ENCODE measurements around the gene CASZ1.

The CASZ1 gene

DNA sequence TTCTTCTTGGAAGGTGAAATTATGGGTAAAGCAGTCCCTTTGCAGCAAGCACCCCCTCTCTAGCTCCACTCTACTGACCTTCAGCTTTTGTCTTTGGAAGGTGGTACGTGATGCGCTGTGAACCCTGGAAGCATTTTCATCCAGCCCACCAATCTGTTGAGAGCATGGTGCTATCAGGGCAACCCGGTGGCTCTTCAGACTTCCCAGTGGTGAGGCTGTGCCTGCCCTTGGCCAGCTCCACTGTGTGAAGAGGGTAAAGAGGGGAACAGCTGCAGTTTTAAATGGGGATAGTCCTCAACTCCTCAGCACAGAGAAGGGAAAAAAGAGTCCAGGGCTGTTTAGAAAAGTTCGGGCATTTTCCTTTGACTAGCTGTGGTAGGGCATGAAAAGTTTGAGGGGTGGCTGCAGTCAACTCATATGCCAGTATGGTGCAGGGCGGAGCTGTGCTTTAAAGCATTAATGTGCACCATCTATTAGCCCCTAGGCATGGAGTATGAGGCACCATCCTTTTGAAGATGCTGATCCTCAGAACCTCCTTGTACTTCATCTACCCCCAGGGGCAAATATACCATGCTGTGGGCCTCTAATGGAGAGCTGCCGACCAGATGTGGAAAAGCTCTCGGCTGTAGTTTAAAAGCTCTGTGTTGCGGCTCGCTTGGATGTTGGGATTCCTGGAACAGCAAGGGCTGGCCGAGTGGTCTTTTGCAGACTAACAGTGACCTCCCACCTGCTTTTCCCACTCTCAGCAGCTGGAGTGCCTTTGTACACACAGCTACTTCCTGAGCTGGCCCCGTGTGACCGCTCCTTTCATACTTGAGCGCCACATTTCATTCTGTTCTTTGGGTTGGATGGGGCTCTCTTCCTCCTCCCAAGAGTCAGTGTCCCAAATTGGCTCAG lies 198.7 kb downstream of the CASZ1 start:
- Histone ChIP-seq H3K9ac (ENCODE audit: low read length) (no peak overlapping the region), H3K4me3 (ENCODE audit: insufficient read depth, low read length, poor library complexity, severe bottlenecking) (no peak overlapping the region), H2AFZ (ENCODE audit: low read depth, low read length, severe bottlenecking) (no peak overlapping the region), H3K36me3 (ENCODE audit: low read length) (no peaks in the 10 kb centered on the region), H3K27me3 (ENCODE audit: low read length) (no peaks in the 10 kb centered on the region), H3K79me2 (ENCODE audit: insufficient read depth, low read length) (no peaks in the 10 kb centered on the region), H3F3A (ENCODE audit: insufficient read depth) (no peaks in the 10 kb centered on the region), H4K20me1 (ENCODE audit: low read depth, low read length) (no peaks in the 10 kb centered on the region), H3K27ac (ENCODE audit: low read depth, low read length) (no peak overlapping the region), H3K9me3 (ENCODE audit: insufficient read depth, low read length) (no peaks in the 10 kb centered on the region), H3K9me2 (replicated peaks; ENCODE audit: insufficient read depth, low read length) (no peaks in the 10 kb centered on the region), H3K4me2 (ENCODE audit: low read depth, low read length, poor library complexity, severe bottlenecking) (no peak overlapping the region)
- TF ChIP-seq, protein P1, sequence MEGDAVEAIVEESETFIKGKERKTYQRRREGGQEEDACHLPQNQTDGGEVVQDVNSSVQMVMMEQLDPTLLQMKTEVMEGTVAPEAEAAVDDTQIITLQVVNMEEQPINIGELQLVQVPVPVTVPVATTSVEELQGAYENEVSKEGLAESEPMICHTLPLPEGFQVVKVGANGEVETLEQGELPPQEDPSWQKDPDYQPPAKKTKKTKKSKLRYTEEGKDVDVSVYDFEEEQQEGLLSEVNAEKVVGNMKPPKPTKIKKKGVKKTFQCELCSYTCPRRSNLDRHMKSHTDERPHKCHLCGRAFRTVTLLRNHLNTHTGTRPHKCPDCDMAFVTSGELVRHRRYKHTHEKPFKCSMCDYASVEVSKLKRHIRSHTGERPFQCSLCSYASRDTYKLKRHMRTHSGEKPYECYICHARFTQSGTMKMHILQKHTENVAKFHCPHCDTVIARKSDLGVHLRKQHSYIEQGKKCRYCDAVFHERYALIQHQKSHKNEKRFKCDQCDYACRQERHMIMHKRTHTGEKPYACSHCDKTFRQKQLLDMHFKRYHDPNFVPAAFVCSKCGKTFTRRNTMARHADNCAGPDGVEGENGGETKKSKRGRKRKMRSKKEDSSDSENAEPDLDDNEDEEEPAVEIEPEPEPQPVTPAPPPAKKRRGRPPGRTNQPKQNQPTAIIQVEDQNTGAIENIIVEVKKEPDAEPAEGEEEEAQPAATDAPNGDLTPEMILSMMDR (IDR thresholded peaks at IDR 0.05; ENCODE audit: insufficient read depth, low read length, poor library complexity, severe bottlenecking), result no peak
- no peak for TF ChIP-seq EZH2phosphoT487 (conservative IDR thresholded peaks at IDR 0.05; ENCODE audit: low read length)

DNA sequence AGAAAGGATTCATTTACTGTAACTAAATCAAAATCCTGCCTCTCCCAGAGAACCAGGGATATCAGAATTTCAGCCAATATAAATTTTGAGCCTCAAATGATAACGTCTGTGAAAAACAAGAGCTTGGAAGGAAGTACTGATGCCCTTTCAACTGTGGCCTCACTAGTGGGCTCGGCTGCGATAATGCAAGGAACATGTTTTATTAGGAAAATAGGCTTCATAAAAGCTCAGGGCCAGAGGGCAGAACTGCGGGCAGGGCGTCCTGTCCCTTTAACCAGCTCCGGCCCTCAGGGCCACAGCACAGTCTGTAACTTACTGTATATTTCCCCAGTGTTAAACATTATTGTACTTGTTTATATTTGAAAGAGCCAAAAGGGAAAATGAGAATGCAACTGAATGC lies 199.7 kb downstream of the CASZ1 start:
- Histone ChIP-seq H3K4me2 (ENCODE audit: low read depth, low read length, poor library complexity, severe bottlenecking) (no peak overlapping the region), H3K36me3 (ENCODE audit: low read length) (no peaks in the 10 kb centered on the region), H3K27me3 (ENCODE audit: low read length) (no peaks in the 10 kb centered on the region), H4K20me1 (ENCODE audit: low read depth, low read length) (no peaks in the 10 kb centered on the region), H3K4me3 (ENCODE audit: insufficient read depth, low read length, poor library complexity, severe bottlenecking) (no peak overlapping the region), H3K27ac (ENCODE audit: low read depth, low read length) (no peak overlapping the region), H2AFZ (ENCODE audit: low read depth, low read length, severe bottlenecking) (no peak overlapping the region), H3K79me2 (ENCODE audit: insufficient read depth, low read length) (no peaks in the 10 kb centered on the region), H3F3A (ENCODE audit: insufficient read depth) (no peaks in the 10 kb centered on the region), H3K9me3 (ENCODE audit: insufficient read depth, low read length) (no peaks in the 10 kb centered on the region), H3K9ac (ENCODE audit: low read length) (no peak overlapping the region), H3K9me2 (replicated peaks; ENCODE audit: insufficient read depth, low read length) (no peaks in the 10 kb centered on the region)
- TF ChIP-seq, protein P1 (IDR thresholded peaks at IDR 0.05; ENCODE audit: insufficient read depth, low read length, poor library complexity, severe bottlenecking), result no peak
- TF ChIP-seq EZH2phosphoT487 (conservative IDR thresholded peaks at IDR 0.05; ENCODE audit: low read length), result no peak

- Histone ChIP-seq H3K36me3 (ENCODE audit: low read length) (no peaks in the 10 kb centered on the region), H3K4me3 (ENCODE audit: insufficient read depth, low read length, poor library complexity, severe bottlenecking) (no peak overlapping the region), H3K9me3 (ENCODE audit: insufficient read depth, low read length) (no peaks in the 10 kb centered on the region), H3K27ac (ENCODE audit: low read depth, low read length) (no peak overlapping the region), H3K9ac (ENCODE audit: low read length) (no peak overlapping the region), H2AFZ (ENCODE audit: low read depth, low read length, severe bottlenecking) (no peak overlapping the region), H3K79me2 (ENCODE audit: insufficient read depth, low read length) (no peaks in the 10 kb centered on the region), H4K20me1 (ENCODE audit: low read depth, low read length) (no peaks in the 10 kb centered on the region), H3K4me2 (ENCODE audit: low read depth, low read length, poor library complexity, severe bottlenecking) (no peak overlapping the region), H3F3A (ENCODE audit: insufficient read depth) (no peaks in the 10 kb centered on the region), H3K9me2 (replicated peaks; ENCODE audit: insufficient read depth, low read length) (no peaks in the 10 kb centered on the region), H3K27me3 (ENCODE audit: low read length) (no peaks in the 10 kb centered on the region)
- TF ChIP-seq, protein P1 (IDR thresholded peaks at IDR 0.05; ENCODE audit: insufficient read depth, low read length, poor library complexity, severe bottlenecking), result no peak
- TF ChIP-seq EZH2phosphoT487 (conservative IDR thresholded peaks at IDR 0.05; ENCODE audit: low read length), result no peak
Observed at GRCh38 chr1:10594595-10595223, 201.7 kb downstream of the CASZ1 start.
